Iris pigment epithelial cell (primary cell): Measurements from ENCODE around the gene SETD3.

Experiments used
- DNase-seq: peaks from one replicate; pipeline ENCODE4 v3.0.0-alpha.2; 2011; ENCODE audit warnings: low read depth

The SETD3 gene

GRCh38 chr14:99516871-99517642 is 36.4 kb upstream of the SETD3 start:
- DNase-seq: no peak

GRCh38 chr14:99516156-99516870 is 35.7 kb upstream of the SETD3 start:
- no peak for DNase-seq

- no peak for DNase-seq
Observed at GRCh38 chr14:99515301-99516155, 34.9 kb upstream of the SETD3 start.

GRCh38 chr14:99514552-99515300 is 34.1 kb upstream of the SETD3 start:
- DNase-seq: no peak

GRCh38 chr14:99513946-99514551 is 33.4 kb upstream of the SETD3 start:
- DNase-seq: no peak

GRCh38 chr14:99513183-99513694 is 32.6 kb upstream of the SETD3 start:
- no peak for DNase-seq

- no peak for DNase-seq
Observed at GRCh38 chr14:99512571-99513182, 32.0 kb upstream of the SETD3 start.

GRCh38 chr14:99512110-99512449 is 31.4 kb upstream of the SETD3 start:
- DNase-seq: no peak

- no peak for DNase-seq
Observed at GRCh38 chr14:99511421-99512109, 30.9 kb upstream of the SETD3 start.

- DNase-seq: no peak
Observed at GRCh38 chr14:99510556-99511139, 30.0 kb upstream of the SETD3 start.

- DNase-seq: no peak
Observed at GRCh38 chr14:99509871-99510555, 29.4 kb upstream of the SETD3 start.

GRCh38 chr14:99508896-99509629 is 28.4 kb upstream of the SETD3 start:
- no peak for DNase-seq

- no peak for DNase-seq
Observed at GRCh38 chr14:99507860-99508640, 27.4 kb upstream of the SETD3 start.

- no peak for DNase-seq
Observed at GRCh38 chr14:99506276-99506675, 25.6 kb upstream of the SETD3 start.

- no peak for DNase-seq
Observed at GRCh38 chr14:99505089-99505488, 24.4 kb upstream of the SETD3 start.

GRCh38 chr14:99503848-99504453 is 23.3 kb upstream of the SETD3 start:
- no peak for DNase-seq

- no peak for DNase-seq
Observed at GRCh38 chr14:99502989-99503421, 22.3 kb upstream of the SETD3 start.
